ENCODE measurements around the gene DENND5A.

GRCh38 chr11:9304178-9304577 lies 39.0 kb upstream of the DENND5A start:
- no peak for TF ChIP-seq CTCF (IDR thresholded peaks at IDR 0.05)
- no peak for TF ChIP-seq POLR2A (IDR thresholded peaks at IDR 0.05)
- TF ChIP-seq EP300 (IDR thresholded peaks at IDR 0.05) = no peak

Data from suprapubic skin (tissue), 3 donors.